ENCODE data around the gene ZFX. TPM values are rescaled to one million over a fixed set of nuclear protein-coding genes. Genes with fewer than 3 reads are reported as not detected.

Gene ZFX
- total RNA-seq, 6 experiments from 2014 or later = 28.1 to 34.0 (median 32.9) TPM

DNA sequence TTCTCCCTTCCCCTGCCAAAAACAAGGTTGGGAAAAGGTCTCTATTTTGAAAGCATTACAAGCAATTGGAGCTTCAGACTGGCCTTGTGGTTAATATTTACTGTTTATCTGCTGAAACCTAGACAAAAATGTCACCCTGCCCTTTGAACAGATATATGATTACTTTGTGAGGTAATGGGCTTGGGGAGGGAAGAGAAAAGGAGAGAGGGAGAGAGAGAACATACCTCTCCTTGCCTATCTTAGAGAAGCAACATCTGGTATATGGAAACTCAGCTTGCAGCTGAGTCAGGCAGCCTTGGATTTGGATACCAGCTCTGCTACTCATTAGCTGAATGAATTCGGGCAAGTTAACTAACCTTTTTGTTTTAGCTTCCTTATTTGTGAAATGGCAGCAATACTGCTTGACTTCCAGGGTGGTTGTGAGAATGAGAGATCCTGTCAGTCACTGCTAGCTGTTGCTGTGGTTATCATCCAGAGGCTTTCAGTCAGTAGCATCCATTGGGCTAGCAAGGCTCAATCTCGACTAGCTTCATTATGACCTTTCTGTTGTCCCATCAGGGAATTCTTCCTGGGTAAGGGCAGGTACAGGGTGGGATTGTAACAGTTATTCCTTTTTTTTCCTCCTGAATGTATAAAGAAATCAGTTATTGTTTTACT, 41.1 kb downstream of the ZFX start:
- TF ChIP-seq CTCF (IDR thresholded peaks at IDR 0.05) = no peak
- Mint-ChIP-seq H3K4me1 (ENCODE audit: low read depth) (peaks cover 27% of the 10 kb centered on the region), H3K9me3 (no peaks in the 10 kb centered on the region), H3K36me3 (ENCODE audit: low read depth) (peaks cover 5% of the 10 kb centered on the region), H3K27ac (peak overlapping the region; percentile 61), H3K4me3 (no peak overlapping the region; the same call in 1 of the 2 replicates), H3K27me3 (ENCODE audit: insufficient read depth) (no peaks in the 10 kb centered on the region)
- peak; percentile 30 for DNase-seq

- Mint-ChIP-seq H3K27ac (no peak overlapping the region), H3K36me3 (ENCODE audit: low read depth) (peaks cover 11% of the 10 kb centered on the region)
- no peak for TF ChIP-seq CTCF (IDR thresholded peaks at IDR 0.05)
These were observed 47.0 kb downstream of the ZFX start for GRCh38 chrX:24196509-24196908.

GRCh38 chrX:24198101-24198500, 48.6 kb downstream of the ZFX start:
- Mint-ChIP-seq H3K4me3 (no peak overlapping the region), H3K27me3 (ENCODE audit: insufficient read depth) (no peaks in the 10 kb centered on the region; the same call in none of the 2 replicates), H3K9me3 (no peaks in the 10 kb centered on the region), H3K27ac (no peak overlapping the region), H3K36me3 (ENCODE audit: low read depth) (peaks cover 18% of the 10 kb centered on the region), H3K4me1 (ENCODE audit: low read depth) (peaks cover 40% of the 10 kb centered on the region)
- no peak for DNase-seq
- no peak for TF ChIP-seq CTCF (IDR thresholded peaks at IDR 0.05)

More at GRCh38 chrX:24196509-24196908, 47.0 kb downstream of the ZFX start:
- Mint-ChIP-seq H3K4me3 (no peak overlapping the region), H3K9me3 (no peaks in the 10 kb centered on the region), H3K27me3 (ENCODE audit: insufficient read depth) (no peaks in the 10 kb centered on the region; the same call in none of the 2 replicates), H3K4me1 (ENCODE audit: low read depth) (peaks cover 24% of the 10 kb centered on the region)
- no peak for DNase-seq

GRCh38 chrX:24200133-24200532, 50.6 kb downstream of the ZFX start:
- Mint-ChIP-seq H3K27me3 (ENCODE audit: insufficient read depth) (no peaks in the 10 kb centered on the region; the same call in none of the 2 replicates), H3K36me3 (ENCODE audit: low read depth) (peaks cover 18% of the 10 kb centered on the region), H3K4me1 (ENCODE audit: low read depth) (peaks cover 60% of the 10 kb centered on the region), H3K27ac (peak overlapping the region; percentile 60), H3K4me3 (no peak overlapping the region), H3K9me3 (no peaks in the 10 kb centered on the region)
- no peak for DNase-seq
- no peak for TF ChIP-seq CTCF (IDR thresholded peaks at IDR 0.05)

- Mint-ChIP-seq H3K27me3 (ENCODE audit: insufficient read depth) (no peaks in the 10 kb centered on the region; the same call in none of the 2 replicates), H3K9me3 (no peaks in the 10 kb centered on the region), H3K27ac (no peak overlapping the region), H3K4me1 (ENCODE audit: low read depth) (peaks cover 60% of the 10 kb centered on the region), H3K36me3 (ENCODE audit: low read depth) (peaks cover 18% of the 10 kb centered on the region), H3K4me3 (no peak overlapping the region)
- DNase-seq = no peak
- TF ChIP-seq CTCF (IDR thresholded peaks at IDR 0.05) = no peak
These were observed 51.7 kb downstream of the ZFX start for GRCh38 chrX:24201216-24201615.
